NCI-H2196 treated with DMSO at 0.1 percent for 48 hours (cell line): ENCODE measurements around the gene VSIR.

ENCODE experiments used
- DNase-seq: peaks from one replicate; lab custom pipeline; 2025; ENCODE audit not compliant: unreplicated experiment; lab: John Stamatoyannopoulos, UW

Gene VSIR

DNA sequence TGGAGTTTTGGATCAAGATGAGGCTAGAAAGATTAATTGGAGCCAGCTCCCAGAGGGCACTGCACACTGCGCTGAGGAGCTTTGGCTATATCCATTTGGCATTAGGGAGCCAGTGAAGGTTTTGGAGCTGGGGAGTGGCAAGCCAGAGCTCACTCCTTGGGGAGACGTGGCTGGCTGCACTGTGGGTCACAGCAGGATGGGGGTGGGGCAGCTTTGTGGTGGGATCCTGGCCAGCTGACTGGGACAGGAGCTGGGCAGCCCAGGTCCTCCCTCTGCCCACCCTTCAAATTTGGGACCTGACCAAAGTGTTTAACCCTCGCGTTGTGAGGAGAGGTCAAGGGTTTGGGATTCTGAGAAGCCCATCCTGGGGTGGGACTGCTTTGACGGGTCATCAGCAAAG, 58.7 kb downstream of the VSIR start:
- no peak for DNase-seq

DNA sequence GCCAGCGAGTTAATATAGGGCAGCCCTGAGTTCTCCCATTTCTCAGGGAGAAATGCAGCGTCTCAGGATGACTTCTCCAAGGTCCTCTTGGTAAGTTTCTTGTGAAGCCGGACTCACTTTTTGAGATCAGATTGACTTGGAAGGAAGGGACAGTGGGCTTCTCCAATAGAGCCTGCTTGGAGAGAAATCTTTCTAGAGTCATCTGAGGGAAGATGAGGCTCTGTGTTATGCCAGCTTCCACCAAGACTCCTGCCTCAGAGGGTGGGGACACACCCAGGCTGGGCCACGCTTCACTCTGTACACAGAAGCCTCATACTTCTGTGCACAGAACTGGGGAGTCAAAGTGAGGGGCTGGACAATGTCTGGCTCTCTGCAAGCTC, 59.3 kb downstream of the VSIR start:
- no peak for DNase-seq

DNA sequence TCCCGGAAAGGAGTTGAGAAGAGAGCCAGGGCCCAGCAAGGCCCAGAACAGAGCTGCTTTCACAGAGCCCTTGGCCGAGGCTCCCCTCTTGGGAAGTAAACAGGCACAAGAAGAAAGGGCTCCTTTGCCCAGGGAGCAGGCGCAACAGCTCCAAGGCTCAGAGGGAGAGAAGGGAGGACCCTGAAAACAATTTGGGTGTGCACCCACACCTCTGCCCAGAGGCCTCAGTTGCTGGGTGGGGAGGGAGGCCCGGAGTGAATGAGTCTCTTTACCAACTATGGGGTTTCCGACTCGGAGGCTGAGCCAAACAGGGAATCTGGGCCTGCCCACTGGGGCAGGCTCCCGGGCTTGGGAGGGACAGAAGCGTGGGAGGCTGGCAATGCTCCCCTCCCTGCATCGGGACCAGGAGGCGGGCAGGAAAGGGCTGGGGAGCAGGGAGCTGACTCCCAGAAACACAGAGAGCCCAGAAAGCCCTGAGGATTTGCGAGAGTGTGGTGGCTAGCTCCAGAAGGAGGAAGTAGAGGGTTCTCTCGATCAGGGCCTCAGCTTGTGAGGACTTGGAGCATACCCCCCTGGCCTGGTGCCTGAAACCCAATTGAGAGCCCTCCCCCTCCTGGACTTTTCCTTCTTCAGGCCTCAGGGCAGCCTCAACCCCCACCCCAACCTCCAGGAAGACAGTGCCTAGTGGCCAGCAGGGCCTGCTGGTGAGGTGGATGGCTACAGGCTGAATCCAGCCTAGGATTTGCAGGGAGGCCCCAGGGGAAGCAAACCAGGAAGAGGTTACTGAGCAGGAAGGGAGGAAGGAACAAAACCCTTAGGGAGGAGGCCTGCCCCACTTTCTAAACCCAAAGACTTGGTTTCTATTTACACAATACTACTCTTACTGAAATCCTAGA, 59.9 kb downstream of the VSIR start:
- DNase-seq: no peak

DNA sequence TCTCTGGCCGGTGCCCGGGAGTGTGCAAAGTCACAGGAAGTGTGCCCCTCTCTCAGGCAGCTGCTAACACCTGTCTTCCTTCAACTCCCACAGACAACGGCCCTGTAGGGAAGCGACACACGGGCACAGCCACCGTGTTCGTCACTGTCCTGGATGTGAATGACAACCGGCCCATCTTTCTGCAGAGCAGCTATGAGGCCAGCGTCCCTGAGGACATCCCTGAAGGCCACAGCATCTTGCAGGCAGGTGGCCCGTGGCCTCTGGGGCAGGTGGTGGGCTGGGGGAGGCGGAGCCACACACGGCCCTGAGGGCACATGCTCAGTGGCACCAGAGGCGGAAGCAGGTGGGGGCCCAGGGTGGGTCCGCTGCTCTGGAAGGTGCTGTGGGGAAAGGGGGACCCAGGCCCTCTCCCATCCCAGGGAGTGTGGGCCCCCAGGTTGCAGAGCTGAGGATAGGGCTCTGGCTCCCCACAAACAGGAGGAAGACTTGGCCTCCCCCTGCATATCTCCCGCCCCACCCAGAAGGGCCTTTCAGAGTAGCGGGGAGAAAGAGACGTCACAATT, 60.7 kb downstream of the VSIR start:
- DNase-seq: no peak

DNA sequence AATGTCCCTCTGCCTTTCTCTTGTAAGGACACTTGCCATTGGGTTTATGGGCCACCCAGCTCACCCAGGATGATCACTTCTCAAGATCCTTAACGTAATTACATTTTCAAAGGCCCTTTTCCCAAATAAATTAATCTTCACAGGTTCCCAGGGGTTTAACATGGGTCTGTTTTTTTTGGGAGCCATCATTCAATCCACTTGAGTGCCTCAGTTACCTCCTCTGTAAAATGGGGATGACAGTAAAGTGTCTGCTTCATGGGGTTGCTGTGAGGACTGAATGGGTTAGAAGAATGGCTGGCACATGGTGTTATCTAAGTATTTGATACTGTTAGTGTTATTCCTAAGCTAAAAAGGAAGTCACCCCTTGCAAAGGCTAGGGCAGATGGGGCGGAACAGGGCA, 61.1 kb downstream of the VSIR start:
- no peak for DNase-seq

DNA sequence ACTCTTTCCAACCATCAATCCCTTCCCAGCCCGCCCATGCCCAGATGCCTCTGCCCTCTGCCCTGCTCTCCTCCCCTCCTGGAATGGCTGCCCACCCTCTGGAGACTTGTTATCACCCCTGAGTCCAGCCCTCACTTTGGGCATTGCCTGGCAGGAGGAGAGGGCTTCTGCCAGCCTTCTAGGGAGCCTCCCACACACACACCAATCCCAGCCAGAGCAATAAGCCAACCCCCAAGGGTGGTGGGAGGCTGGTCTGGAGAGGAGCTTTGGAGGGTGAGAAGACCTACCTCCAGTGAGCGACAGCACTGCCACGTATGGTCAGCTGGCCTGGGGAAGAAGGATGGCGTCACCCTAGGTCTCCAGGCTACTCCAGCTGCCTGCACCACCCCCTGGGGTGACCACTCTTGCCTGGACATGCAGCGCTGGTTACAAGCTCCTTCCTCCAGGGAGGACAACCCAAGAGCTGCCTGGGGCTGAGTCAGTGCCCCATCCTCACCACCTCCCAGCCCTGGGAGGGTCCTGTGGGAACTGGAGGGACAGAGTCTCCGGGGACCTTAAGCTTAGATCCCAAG, 62.2 kb downstream of the VSIR start:
- no peak for DNase-seq

DNA sequence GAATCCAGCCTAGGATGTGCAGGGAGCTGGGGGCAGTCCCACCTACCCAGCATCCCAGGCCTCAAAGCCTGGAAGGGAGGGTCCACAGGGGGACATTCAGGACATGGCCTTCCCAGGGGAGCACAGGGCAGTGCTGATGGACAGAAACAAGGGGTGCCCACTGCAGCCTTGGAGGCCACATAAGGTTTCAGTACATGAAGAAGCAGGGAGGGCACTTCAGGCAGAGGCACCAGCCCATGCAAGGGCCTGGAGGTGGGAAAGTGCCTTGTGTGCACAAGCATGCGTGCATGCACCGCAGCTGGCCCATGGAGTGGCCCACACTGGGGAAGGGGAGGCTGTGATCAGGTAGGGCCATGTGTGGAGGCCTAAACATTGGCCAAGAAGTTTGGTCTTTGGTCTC, 62.8 kb downstream of the VSIR start:
- no peak for DNase-seq

DNA sequence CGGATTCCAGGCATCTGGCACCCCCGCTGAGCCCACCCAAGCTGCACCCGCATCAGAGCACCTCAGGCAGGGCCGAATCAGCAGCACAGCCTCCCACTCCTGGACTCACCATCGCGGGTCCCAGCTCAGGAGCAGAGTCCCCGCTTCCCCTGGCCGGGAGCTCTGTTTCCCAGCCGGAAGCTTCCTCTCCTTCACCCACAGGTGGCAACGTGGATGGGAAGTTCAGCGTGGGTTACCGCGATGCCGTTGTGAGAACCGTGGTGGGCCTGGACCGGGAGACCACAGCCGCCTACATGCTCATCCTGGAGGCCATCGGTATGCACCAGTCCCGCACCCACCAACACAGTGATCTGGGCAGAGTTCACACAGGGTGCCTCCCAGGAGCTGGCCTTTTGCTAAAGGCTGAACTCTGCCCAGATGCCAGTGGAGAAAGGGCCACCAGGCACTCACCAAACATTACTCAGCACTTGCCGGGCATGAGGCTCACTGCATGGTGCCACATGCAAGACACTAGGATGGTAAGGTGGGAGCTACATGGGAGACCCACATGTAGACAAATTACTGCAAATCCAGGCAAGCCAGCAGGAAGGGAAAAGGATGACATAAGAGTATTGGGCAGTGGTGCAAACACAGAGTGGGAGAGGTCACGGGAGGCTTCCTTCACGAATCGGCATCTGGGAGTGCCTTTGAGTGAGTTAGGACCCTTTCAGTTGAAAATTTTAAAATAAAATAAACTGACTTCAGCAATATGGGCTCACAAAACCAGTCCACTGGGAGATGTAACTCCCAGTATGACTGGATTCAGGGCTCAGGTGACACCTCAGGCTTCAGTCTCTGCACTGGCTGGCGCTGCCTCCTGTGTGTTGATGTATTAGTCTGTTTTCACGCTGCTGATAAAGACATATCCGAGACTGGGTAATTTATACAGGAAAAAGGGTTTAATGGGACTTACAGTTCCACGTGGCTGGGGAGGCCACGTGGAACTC, 64.1 kb downstream of the VSIR start:
- DNase-seq: no peak

DNA sequence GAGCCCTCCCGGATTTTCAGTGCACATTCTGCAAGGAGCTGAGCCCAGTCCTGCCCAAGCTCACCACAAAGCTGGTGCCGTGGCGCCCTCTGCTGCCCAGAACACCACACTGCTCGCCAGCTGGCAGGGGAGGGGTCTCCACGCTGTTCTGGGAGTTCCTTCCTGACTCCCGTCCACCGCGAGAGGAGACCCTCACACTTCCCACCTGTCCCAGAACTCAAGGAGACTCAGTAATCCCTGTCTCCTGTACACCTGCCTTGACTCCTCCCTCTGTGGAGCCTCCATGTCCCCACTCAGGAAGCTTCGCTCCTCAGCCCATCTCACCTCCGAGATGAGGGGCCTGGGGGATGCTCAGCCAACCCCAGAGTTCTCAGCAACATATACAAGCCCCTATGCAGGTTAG, 65.0 kb downstream of the VSIR start:
- no peak for DNase-seq

DNA sequence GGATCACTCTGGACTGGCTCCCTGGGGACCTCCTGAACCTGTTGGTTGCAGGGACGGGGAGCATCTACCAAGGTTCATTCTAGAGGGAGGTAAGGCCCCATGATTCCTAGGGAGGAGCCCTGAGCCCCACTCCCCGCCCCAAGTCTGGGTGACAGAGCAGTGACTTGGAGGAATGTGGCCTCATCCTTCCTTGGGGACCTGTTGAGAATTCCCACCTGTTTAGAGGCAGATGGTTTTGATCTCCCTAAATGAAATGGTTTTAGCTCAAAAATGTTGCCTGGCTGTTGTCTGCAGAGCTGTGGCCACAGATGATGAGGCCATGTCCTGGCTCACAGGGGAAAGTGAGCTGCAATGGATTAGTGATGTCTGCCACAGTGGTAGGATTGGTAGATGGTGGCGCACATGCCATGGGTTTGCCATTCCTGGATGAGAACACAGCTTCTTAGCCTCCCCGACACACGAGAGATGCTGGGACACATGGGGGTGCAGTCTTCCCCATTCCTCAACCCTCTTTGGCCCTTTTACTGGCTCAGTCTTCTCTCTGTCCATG, 66.0 kb downstream of the VSIR start:
- no peak for DNase-seq

DNA sequence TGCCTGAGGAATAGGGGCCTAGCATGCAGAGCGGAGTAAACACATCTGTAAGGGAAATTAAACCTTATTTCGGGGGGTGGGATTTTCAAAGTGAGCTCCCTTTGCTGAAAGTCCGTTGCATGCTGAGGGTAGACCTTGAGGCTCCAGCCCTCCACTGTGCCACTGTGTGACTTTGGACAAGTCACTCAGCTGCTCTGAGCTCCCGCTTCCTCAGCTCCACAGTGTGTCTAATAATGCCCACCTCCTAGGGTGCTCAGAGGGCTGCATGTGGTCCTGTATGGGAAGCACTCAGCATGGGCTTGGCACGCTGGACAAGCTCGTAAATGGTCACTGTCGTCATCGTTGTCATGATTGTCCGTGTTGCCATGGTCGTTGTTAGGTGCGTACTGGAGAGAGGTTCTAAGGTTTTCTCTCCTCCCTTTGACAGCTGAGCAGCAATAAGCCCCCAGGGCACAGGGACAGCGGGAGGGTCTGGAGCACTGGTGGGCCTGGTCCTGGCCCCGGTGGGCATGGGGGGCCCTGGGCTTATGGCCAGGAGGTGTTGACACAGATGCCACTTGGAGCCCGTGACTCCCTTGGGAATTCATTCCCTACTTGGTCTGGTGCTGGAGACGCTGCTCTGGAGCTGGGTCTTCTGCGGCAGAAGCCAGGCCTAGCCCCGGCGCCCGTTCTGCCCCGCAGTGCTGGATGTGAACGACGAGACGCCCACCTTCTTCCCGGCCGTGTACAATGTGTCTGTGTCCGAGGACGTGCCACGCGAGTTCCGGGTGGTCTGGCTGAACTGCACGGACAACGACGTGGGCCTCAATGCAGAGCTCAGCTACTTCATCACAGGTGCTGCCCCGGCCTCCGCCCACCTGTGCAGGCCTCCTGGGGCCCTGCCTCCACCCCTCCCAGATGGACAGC, 66.9 kb downstream of the VSIR start:
- no peak for DNase-seq

DNA sequence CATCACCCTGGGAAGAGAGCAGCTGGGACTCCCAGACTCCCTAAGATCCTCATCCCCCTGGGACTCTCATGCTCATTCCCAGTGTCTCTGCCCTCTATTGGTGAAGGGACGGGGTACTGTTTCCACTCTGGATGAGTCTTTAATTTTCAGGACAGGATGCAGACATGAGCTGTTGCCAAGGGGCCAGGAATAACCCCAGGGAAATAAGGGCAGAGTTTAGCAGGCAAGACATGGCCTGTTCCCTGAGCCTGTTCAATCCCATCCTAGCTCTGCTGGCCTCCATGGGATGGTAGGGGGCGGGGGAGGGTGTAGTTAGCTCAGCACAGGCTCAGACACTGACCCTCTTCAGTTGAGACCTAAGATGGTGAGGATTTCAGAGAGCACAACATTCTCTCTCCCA, 67.7 kb downstream of the VSIR start:
- no peak for DNase-seq

DNA sequence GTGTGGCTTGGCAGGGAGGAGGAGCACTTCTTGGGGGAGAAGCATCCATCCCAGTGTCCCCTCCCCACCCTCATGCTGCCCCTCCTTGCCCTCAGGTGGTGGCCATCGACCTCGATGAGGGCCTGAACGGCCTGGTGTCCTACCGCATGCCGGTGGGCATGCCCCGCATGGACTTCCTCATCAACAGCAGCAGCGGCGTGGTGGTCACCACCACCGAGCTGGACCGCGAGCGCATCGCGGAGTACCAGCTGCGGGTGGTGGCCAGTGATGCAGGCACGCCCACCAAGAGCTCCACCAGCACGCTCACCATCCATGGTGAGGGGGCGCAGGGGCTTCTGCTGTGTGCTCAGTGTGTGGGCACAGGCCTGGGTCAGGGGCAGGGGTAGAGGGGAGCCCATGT, 68.5 kb downstream of the VSIR start:
- no peak for DNase-seq

DNA sequence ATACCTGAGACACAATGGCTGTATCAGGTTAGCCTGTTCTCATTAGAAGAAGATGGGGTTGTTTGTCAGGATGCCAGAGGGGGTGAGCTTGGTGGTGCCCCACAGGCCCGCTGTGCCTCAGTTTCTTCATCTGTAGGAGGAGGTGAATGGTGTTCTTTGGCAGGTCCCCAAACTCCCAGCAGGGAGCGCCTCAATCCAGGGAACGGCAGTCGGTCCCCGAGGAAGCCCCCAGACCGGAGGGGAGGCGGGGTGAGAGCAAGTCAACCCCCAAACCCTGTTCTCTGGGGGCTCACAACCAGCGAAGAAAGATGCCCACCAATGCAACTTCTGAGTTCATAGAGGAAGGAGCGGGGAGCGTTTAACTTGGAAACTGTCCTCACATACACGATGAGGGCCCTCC, 69.7 kb downstream of the VSIR start:
- DNase-seq: no peak

DNA sequence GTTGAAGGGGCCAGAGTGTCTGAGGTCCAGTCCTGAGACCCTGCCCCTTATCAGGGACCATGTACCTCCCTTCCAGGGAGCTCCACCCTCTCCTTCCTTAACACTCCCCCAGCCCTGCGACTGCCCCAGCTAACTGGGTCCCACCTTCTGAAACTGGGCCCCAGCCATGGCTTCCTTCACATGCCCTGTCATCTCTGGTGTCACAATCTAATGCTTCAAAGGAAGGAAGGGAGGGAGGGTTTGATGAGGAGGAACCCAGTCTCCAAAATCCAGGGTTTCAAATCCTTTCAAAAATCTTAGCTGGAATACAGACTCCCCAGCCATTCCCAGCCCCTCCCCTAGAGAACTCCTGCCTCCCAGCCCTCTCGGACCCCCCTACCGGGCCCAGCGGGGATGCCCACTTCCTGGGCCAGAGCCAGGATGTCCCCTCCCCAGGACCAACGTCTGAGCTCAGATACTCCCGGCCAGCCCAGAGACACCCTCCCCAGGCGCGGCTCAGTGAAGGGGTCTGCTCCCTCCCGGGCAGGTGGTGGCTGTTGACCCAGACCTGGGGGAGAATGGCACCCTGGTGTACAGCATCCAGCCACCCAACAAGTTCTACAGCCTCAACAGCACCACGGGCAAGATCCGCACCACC, 71.7 kb downstream of the VSIR start:
- no peak for DNase-seq

DNA sequence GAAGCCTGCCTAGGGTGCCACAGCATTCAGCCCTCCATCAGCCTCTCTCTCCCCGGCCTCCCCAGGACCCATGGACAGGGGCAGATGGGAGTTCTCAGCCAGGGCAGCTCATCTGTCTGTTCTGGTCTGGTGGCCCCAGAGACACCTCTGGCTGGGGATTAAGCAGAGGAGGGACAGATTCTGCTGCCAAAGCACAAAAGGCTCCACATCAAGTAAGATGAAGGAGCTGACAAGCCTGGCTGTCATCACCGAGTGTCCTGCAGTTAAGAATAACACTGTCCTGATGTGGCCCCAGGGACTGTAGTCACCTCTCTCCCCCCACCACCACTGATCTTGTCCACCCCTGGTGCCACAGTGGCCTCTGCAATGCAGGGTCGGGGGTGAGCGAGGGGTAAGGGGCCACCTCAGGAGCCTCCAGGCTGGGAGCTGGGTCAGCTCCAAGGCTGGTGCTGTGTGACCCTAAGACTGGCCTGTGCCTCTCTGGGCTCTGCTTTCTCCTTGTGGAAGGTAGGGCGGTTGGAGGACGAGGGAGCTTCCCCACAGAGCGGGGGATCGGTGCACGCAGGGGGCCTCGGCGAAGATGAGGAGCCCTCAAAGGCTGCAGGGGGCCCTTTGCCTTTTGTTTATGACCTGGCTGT, 72.5 kb downstream of the VSIR start:
- no peak for DNase-seq

DNA sequence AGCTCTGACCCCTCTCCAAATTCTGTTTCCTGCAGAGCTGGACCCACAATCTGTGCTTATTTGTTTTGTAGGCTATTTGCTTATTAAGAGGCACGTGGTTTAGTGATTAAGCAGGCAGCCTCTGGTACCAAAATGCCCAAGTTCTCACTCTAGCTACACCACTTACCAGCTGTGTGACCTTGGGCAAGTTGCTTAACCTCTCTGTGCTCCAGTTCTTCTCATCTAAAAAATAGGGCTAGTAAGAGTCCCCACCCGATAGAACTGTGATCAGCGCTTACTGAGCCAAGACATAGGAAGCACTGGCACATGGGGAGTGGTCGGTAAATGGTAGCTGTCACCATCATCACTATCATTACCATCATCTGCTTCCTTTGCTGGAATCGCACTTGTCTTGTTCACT, 74.6 kb downstream of the VSIR start:
- DNase-seq: no peak

DNA sequence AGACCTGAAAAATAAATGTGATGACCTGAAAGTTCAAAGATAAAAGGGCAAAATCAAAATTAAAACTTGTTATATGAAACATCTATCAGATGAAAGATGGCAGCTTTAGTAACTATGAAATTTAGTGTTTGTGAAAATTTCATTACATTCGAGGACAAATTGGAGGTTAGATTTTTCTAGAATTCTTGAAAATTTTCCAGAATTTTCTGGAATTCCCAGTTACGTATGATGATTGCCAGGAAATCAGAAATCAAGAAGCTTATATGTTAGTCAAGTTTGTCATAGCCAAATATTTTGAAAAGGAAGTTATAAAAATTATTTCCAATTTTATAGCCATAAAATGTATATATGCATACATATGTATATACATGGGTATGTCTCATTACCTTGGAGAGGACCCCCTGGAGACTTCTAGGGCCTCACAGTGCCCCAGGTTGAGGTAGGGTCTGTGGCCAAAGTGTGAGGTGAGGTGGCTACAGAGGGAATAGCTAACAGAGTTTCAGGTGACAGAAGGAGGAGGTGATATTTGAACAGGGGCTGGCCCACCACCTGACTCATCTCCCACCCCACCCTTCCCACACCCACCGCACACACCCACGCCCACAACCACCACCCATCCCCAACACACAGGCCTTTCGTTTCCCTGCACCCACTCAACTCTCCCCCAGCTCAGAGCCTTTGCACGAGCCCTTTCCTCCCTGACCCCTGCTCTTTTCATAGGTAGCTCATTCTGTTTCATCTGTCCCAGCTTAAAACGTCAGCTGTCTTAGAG, 75.2 kb downstream of the VSIR start:
- no peak for DNase-seq
